Measurements from ENCODE around the gene TNFRSF8.
"Not testable (repeated sequence)": the region's sequence is repeated elsewhere in the genome, so short reads cannot be mapped to it uniquely, and the experiment has no call there.

TNFRSF8 gene

GRCh38 chr1:12039164-12039525 lies 24.0 kb upstream of the TNFRSF8 start:
- no peak for DNase-seq

DNA sequence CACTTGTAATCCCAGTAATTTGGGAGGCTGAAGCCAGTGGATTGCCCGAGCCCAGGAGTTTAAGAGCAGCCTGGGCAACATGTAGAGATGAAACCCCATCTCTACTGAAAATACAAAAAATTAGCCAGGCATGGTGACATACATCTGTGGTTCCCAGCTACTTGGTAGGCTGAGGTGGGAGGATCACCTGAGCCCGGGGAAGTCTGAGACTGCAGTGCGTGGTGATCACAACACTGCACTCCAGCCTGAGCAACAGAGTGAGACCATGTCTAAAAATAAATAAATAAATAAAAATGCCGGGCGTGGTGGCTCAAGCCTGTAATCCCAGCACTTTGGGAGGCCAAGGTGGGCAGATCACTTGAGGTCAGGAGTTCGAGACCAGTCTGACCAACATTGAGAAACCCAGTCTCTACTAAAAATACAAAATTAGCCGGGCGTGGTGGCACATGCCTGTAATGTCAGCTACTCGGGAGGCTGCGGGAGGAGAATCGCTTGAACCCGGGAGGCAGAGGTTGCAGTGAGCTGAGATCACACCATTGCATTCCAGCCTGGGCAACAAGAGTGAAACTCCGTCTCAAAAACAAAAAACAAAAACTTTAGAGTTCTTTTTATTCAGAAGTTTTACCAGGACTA lies 23.2 kb upstream of the TNFRSF8 start:
- not testable (repeated sequence) for DNase-seq

DNA sequence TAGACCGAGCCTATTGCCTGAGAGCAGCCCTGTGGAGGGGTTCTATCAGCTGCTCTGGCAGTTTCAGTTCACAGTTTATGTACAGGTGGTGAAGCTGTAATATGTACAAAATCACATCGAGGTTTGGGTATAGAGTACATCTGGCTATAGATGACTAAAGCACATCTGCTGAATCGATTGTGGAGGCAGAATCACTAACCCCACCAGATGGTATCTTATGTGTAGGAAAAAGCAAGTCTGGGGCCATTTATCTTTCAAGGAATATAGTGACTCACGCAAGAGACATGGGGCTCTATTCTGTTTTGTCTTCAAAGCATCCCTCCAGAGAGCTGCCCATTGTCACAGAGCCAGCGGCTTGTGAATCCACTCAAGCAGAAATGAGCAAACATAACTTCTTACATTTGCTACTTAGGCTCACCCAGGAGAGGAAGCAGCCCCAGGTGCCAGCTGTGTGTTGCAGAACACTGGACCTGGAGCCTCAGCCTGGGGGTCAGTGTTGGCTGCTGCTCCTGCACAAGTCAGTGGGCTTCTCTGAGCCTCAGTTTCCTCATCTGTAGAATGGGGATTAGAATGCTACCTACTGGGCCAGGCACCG lies 22.5 kb upstream of the TNFRSF8 start:
- peak; percentile 31 to 86 for DNase-seq

- not testable (repeated sequence) for DNase-seq
Observed at GRCh38 chr1:12044187-12044877, 18.8 kb upstream of the TNFRSF8 start.

- DNase-seq = no peak
Observed at GRCh38 chr1:12046749-12047119, 16.4 kb upstream of the TNFRSF8 start.

DNA sequence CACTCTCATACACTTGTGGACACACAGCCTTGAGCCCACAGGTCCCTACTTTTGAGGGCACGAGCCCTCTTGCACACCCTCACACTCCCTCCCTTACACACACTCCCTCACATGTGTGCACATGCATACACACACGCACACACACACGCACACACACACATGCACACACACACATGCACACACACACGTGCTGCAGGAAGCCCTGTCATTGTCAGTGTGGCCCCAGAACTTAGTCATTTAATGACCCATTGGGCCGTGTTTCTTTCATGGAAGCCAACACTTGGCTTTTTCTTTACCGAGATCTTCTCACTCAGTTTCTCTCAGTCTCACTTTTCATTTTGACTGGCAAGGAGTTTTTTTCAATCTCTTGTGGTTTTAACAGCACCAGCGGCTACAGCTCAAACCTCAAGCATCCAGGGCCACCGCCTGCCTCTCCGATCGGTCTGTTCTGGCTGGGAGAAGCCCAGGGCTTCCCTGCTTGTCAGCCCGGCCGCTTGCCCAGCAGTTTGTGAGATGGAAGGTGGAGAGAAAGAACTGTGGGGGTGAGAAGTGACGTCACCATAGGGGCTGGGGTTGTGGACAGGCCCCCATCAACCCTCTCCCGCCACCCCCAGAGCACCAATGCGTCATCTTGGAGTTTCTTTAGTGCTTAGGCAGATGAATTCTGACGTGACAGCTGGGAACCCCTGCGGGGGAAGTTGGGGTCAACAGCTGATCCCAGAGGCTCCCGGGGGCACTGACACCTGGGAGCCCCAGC lies 15.8 kb upstream of the TNFRSF8 start:
- DNase-seq = no peak

DNA sequence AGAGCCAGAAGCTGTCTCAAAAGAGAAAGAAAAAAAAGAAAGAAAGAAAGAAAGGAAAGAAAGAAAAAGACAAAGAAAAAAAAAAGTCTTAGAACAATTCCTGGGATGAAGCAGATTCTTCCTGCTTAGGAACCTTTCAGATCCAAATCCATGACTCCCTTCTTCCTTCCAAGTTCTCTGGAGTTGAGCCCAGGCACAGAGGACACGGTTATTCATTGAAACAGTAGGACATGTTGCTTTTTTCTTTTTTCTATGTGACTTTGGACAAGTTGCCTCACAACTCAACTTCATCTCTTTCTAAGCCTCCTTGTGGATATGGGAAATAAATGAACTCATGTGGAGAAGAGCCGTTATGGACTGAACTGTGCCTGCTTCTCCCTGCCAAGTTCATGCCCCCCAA lies 14.7 kb upstream of the TNFRSF8 start:
- no peak for DNase-seq

DNA sequence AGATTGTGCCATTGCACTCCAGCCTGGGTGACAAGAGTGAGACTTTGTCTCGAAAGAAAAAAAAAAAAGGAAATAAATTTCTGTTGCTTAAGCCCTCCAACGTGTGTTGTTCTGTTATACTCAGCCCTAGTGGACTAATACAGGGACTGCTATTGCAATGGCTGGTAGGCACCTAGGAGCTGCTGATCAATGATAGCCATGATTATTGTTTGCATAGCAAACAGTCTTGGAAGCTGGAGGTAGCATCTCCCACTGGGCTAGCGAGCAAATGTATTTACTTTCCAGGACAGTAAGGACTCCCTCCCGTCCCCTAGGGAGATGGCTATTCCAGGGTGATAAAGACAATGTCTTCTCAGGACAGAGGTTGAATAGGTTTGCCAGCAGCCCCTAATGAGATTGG lies 13.5 kb upstream of the TNFRSF8 start:
- no peak for DNase-seq

- DNase-seq = no peak
Observed at GRCh38 chr1:12051361-12051760, 11.7 kb upstream of the TNFRSF8 start.

DNA sequence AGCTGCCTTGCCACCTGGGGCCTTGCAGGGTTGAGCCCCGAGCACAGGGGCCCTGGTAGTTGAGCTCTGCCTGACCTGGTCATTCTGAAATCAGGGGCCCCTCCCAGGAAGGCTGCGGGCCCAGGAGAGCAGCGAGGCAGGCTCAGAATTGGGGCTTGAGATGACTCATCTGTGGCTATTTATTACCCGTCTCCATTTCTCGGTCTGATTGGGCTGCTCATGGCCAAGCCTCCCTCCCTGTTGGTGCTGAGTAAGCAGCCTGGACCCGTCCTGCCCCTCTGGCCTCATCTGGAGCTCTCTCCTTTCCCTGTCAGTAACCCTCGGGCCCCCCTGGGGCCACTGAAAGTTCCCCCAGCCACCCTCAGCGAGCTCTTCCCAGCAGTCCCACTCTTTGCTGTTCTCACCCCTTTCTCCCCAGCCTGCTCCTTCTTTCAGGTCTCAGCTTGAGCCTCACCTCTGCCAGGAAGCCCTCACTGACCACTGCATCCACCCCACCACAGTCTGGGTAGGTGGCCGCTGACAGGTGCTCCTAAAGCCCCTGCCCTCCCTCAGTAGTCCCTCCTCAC lies 11.0 kb upstream of the TNFRSF8 start:
- peak in 1 of 2 experiments; percentile 35 for DNase-seq

GRCh38 chr1:12052997-12053686 lies 10.0 kb upstream of the TNFRSF8 start:
- peak; percentile 73 to 89 for DNase-seq

DNA sequence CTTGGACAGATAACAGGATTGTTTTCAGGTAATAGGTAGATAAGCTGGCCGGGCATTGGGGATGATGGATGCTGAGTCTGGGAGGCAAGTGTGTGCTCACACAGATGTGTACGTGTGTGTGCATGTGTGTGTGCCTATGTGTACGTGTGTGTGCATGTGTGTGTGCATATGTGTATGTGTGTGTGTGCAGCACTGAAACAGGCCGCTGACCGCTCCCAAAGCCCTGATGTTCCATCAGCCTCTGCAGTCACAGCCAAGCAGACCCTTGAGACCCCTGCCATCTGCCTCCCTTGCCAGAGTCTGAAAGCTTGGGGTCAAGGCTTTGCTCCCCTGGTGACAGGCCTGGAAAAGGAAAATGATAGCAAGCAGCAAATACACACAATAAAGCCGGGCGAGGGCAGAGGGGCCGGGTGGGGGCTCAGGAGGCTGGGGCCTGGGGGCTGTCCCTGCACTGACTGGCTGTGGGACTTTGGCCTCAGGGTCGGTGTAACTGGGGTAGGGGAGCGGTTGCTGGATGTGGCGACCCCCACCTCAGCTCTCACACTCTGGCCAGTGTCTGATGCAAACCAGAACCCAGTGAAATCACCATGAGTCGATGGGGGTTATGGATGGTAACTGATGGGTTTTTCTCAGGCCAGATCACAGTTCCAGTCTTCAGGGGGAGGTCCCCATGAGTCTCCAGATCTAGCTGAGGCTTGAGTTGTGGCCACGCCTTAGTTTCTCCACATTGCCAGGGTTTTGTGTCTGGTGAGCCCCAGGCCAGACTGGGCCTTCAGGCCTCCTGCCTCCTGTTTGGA lies 9.2 kb upstream of the TNFRSF8 start:
- DNase-seq = no peak

- DNase-seq = no peak
Observed at GRCh38 chr1:12055259-12055658, 7.8 kb upstream of the TNFRSF8 start.

- DNase-seq = no peak
Observed at GRCh38 chr1:12056331-12056841, 6.7 kb upstream of the TNFRSF8 start.

DNA sequence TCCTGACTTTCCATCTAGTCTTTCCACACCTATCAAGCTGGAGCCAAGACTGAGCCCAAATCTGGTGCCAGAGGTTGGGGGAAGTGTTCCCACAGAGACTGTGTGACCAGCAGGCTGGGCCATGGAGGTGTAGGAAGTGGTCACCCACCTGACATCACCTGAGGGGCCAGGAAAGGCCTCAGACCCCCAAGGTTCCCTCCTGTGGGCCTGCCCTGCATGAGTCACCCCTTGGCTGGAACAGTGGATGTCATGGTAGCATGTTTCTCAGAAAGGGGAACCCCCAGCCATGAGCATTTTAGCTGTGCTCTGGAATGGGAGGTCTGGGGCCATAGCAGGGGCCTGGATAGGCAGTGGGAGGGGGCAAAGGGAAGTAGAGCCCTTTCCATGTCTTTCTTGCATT lies 5.7 kb upstream of the TNFRSF8 start:
- DNase-seq = no peak

DNA sequence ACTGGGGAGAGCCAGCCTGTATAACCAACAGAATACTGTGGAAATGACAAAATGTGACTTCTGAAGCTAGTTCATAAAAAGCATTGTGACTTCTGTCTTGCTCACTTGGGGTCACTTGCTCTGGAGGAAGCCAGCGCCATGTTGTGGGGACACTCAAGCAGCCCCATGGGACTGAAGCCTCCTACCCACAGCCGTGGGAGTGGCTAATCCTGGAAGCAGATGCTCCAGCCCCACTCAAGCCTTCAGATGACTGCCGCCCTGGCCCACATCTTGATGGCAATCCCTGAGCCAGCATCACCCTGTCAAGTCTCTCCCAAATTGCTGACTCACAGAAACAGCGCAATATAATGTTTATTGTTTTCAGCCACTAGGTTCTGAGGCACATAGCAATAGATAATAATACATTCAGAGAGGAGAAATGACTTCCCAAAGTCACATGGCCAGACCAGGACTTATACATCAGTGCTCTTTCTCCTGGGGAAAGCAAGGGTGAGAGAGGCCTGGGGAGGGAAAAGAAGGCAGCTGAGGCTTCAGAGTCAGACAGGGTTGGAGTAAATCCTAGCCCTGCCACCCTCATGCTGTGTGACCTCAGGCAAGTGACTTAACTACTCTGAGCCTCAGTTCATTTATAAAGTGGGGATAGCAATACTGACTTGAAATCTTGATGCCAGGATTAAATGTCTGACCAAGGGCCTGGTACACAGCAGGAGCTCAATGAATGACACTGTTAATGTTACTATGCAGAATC lies 5.0 kb upstream of the TNFRSF8 start:
- DNase-seq = no peak

GRCh38 chr1:12059226-12059625 lies 3.9 kb upstream of the TNFRSF8 start:
- DNase-seq = no peak

- no peak for DNase-seq
Observed at GRCh38 chr1:12059722-12060464, 3.2 kb upstream of the TNFRSF8 start.

- no peak for DNase-seq
Observed at GRCh38 chr1:12060500-12060899, 2.6 kb upstream of the TNFRSF8 start.
